HepG2 (cell line): ENCODE measurements around the gene PID1. TPM values are rescaled to one million over a fixed set of nuclear protein-coding genes. Genes with fewer than 3 reads are reported as not detected.

Experiments
- ATAC-seq: fragments of 200-7000 bp; cut with Tn5 transposase; 3 replicates; pipeline ENCODE4 v1.9.1; 2020; ENCODE audit warnings: mild to moderate bottlenecking, moderate library complexity
- BruUV-seq: library from RNA; stranded (reverse); fragments of 400-500 nt; replicated peaks from 2 replicates; lab custom pipeline; 2021; lab: Mats Ljungman, UMichigan
- CTCF ChIA-PET: fragments of 300-600 bp; formaldehyde crosslinking; extraction: SDS; loops from one replicate; lab custom pipeline; 2021; ENCODE audit warnings: low total read pairs, inconsistent platforms, low intra/inter-chr PET ratio; lab: Yijun Ruan, JAX
- POLR2A ChIA-PET: fragments of 350-600 bp; sonication (Branson Sonifier 250); formaldehyde crosslinking; loops from one replicate; lab custom pipeline; 2020; ENCODE audit warnings: antibody characterized with exemption, inconsistent platforms; lab: Yijun Ruan, JAX
- DNase-seq: peaks from one replicate; pipeline ENCODE4 v3.0.0-alpha.2; 2015; ENCODE audit warnings: low spot score
- FAIRE-seq: peaks from 3 replicates; lab custom pipeline; 2011; peaks lifted over from hg19 to GRCh38; lab: Jason Lieb, UNC
- H2AFZ ChIP-seq: one replicate; pipeline ENCODE4 v1.6.1; 2011; ENCODE audit warnings: low read length, inconsistent platforms
- H3K27ac ChIP-seq: fragments of 300-600 bp; 3 replicates; pipeline ENCODE4 v1.8.0; 2011; ENCODE audit warnings: mixed run types, mild to moderate bottlenecking, mixed read lengths, low read length, inconsistent platforms; ENCODE audit not compliant: insufficient read depth; ENCODE audit errors: extremely low read length
- H3K27me3 ChIP-seq, 2 experiments: fragments of 200-600 bp in 1 of 2; 2 replicates in 1 of 2; 3 replicates in 1 of 2; pipeline versions ENCODE4 v1.6.0 to v1.8.0; 2011; ENCODE audit warnings: low read length in 2 of 2, mild to moderate bottlenecking in 2 of 2, moderate library complexity in 2 of 2, inconsistent platforms in 1 of 2; ENCODE audit not compliant: insufficient read depth in 2 of 2, control insufficient read depth in 1 of 2
- H3K36me3 ChIP-seq, 2 experiments: fragments of 200-600 bp in 1 of 2; replicated peaks in 1 of 2; 2 replicates in 1 of 2; 3 replicates in 1 of 2; pipeline versions ENCODE4 v1.5.1 to v1.8.0; 2011; ENCODE audit warnings: low read length in 2 of 2, inconsistent platforms in 1 of 2; ENCODE audit not compliant: insufficient read depth in 2 of 2, control insufficient read depth in 1 of 2
- H3K4me1 ChIP-seq: 2 replicates; pipeline ENCODE4 v1.5.1; 2012; ENCODE audit warnings: low read length, inconsistent platforms; ENCODE audit not compliant: insufficient read depth
- H3K4me2 ChIP-seq: 2 replicates; pipeline ENCODE4 v1.6.0; 2011; ENCODE audit warnings: low read depth, low read length, inconsistent platforms
- H3K4me3 ChIP-seq, 3 experiments: fragments of 200-600 bp in 1 of 3; sonication (generic), shearing (Covaris generic) in 1 of 3; replicated peaks in 1 of 3; 2 replicates each; pipeline ENCODE4 v1.5.1; 2011 to 2016; ENCODE audit warnings: low read length in 3 of 3, inconsistent platforms in 2 of 3, low read depth in 2 of 3, mild to moderate bottlenecking in 2 of 3, control low read depth in 1 of 3, mixed read lengths in 1 of 3; ENCODE audit not compliant: insufficient read depth in 1 of 3
- H3K79me2 ChIP-seq: one replicate; pipeline ENCODE4 v1.6.1; 2011; ENCODE audit warnings: low read length, inconsistent platforms; ENCODE audit not compliant: insufficient read depth
- H3K9ac ChIP-seq: 2 replicates; pipeline ENCODE4 v1.6.0; 2011; ENCODE audit warnings: mild to moderate bottlenecking, low read depth, low read length, inconsistent platforms; ENCODE audit not compliant: insufficient read depth
- H3K9me3 ChIP-seq: 2 replicates; pipeline ENCODE4 v1.5.1; 2012; ENCODE audit warnings: mild to moderate bottlenecking, low read length
- H4K20me1 ChIP-seq: 2 replicates; pipeline ENCODE4 v1.6.0; 2011; ENCODE audit warnings: inconsistent platforms, mild to moderate bottlenecking, low read length, moderate library complexity; ENCODE audit not compliant: insufficient read depth
- CEBPB ChIP-seq: IDR thresholded peaks from 2 replicates; pipeline ENCODE4 v1.6.1; 2011; ENCODE audit warnings: low read depth, low read length, improper control_type of control experiment, borderline replicate concordance
- GRHL1 ChIP-seq: sonication (generic); formaldehyde crosslinking; conservative IDR thresholded peaks from 2 replicates; pipeline ENCODE4 v1.8.0; 2022; ENCODE audit warnings: missing genetic modification reagents
- NCOR1 ChIP-seq: fragments of 200-600 bp; sonication (generic); IDR thresholded peaks from 2 replicates; pipeline ENCODE4 v1.7.0; 2017; ENCODE audit warnings: antibody characterized with exemption, low read length, borderline replicate concordance
- NFKB2 ChIP-seq: sonication (generic); formaldehyde crosslinking; IDR thresholded peaks from 2 replicates; pipeline ENCODE4 v1.4.0; 2020; ENCODE audit warnings: missing genetic modification reagents, borderline replicate concordance
- NFRKB ChIP-seq: fragments of 450-650 bp; IDR thresholded peaks from 2 replicates; pipeline ENCODE4 v1.6.1; 2017
- NONO ChIP-seq, 2 experiments: fragments of 450-650 bp in 1 of 2; sonication (generic) in 1 of 2; formaldehyde crosslinking in 1 of 2; IDR thresholded peaks in 1 of 2; conservative IDR thresholded peaks in 1 of 2; 2 replicates each; pipeline versions ENCODE4 v1.6.1 to v1.8.0; 2017 to 2022; ENCODE audit warnings: mild to moderate bottlenecking in 1 of 2, missing genetic modification reagents in 1 of 2, moderate library complexity in 1 of 2
- NR2F2 ChIP-seq: IDR thresholded peaks from 2 replicates; pipeline ENCODE4 v1.6.1; 2012; ENCODE audit warnings: low read depth, inconsistent platforms, borderline replicate concordance
- PREB ChIP-seq: sonication (generic); formaldehyde crosslinking; IDR thresholded peaks from 2 replicates; pipeline ENCODE4 v1.4.0; 2020; ENCODE audit warnings: missing genetic modification reagents
- RAD21 ChIP-seq: fragments of 450-650 bp; formaldehyde crosslinking; IDR thresholded peaks from 2 replicates; pipeline ENCODE4 v1.5.0; 2020; ENCODE audit warnings: mild to moderate bottlenecking
- ZBTB34 ChIP-seq: sonication (generic); formaldehyde crosslinking; IDR thresholded peaks from 2 replicates; pipeline ENCODE4 v1.8.0; 2022; ENCODE audit warnings: mild to moderate bottlenecking, missing genetic modification reagents
- ZFP41 ChIP-seq: sonication (generic); formaldehyde crosslinking; IDR thresholded peaks from 2 replicates; pipeline ENCODE4 v1.4.0; 2020; ENCODE audit warnings: mild to moderate bottlenecking, missing genetic modification reagents, borderline replicate concordance
- ZNF510 ChIP-seq: sonication (generic); formaldehyde crosslinking; IDR thresholded peaks from 2 replicates; pipeline ENCODE4 v1.4.0; 2020; ENCODE audit warnings: low read depth, mild to moderate bottlenecking, missing genetic modification reagents
- ZNF558 ChIP-seq: sonication (generic); formaldehyde crosslinking; IDR thresholded peaks from 2 replicates; pipeline ENCODE4 v1.9.0; 2022; ENCODE audit warnings: mild to moderate bottlenecking, missing genetic modification reagents, borderline replicate concordance
- ZNF616 ChIP-seq: sonication (generic); formaldehyde crosslinking; IDR thresholded peaks from 2 replicates; pipeline ENCODE4 v1.5.0; 2020; ENCODE audit warnings: low read depth, mild to moderate bottlenecking, missing genetic modification reagents
- ZNF891 ChIP-seq: sonication (generic); formaldehyde crosslinking; IDR thresholded peaks from 2 replicates; pipeline ENCODE4 v1.5.0; 2020; ENCODE audit warnings: mild to moderate bottlenecking, missing genetic modification reagents
- WGBS: methylation state at CpG from one replicate; pipeline ENCODE4 v1.1.6; 2017; ENCODE audit warnings: low lambda C conversion rate; 5-methylcytosine and 5-hydroxymethylcytosine counted together
- in situ Hi-C: cut with HindIII; loops from 2 replicates; pipeline ENCODE4 v1.10.0; 2017; ENCODE audit warnings: low pct_unique_long_range_greater_than_20kb; ENCODE audit not compliant: extremely low pct_ligation_motif_present
- intact Hi-C: fragments of 100-400 bp; cut with micrococcal nuclease; formaldehyde crosslinking; loops from one replicate; pipeline ENCODE4 v1.10.0; 2022; ENCODE audit not compliant: unreplicated experiment
- polyA plus RNA-seq, 8 experiments: library from polyadenylated mRNA; depleted of rRNA in 3 of 8; stranded (reverse) in 7 of 8; unstranded in 1 of 8; fragments of >200 nt; fragmentation: Illumina TruSeq in 4 of 8; extraction: Trizol in 4 of 8; gene quantifications; 2 replicates each; pipeline versions ENCODE4 v1.2.1 to v1.2.3, GENCODE V29; 2011 to 2016; ENCODE audit warnings: low read depth in 4 of 8, missing spikeins in 1 of 8, mixed read lengths in 1 of 8; ENCODE audit not compliant: insufficient read depth in 1 of 8
- total RNA-seq, 5 experiments: library from RNA; depleted of rRNA; stranded (reverse); fragments of >200 nt; fragmentation: Illumina TruSeq; extraction: Trizol; gene quantifications; 2 replicates each; pipeline ENCODE4 v1.2.3, GENCODE V29; 2016; ENCODE audit warnings: low read depth in 1 of 5

PID1 gene
- total and polyA plus RNA-seq, 2 of the 13 experiments (the other 11 are each of a cell fraction or from before 2014, with no cell fraction given), result 0.15 to 0.18 TPM

GRCh38 chr2:229104974-229105387 lies 166.1 kb downstream of the PID1 start:
- FAIRE-seq, result no peak
- Histone ChIP-seq H3K36me3 (no peaks in the 10 kb centered on the region), H3K4me2 (no peak overlapping the region), H3K27me3 (no peaks in the 10 kb centered on the region; a peak in 1 of 5 replicates), H3K27ac (no peak overlapping the region), H3K79me2 (no peaks in the 10 kb centered on the region), H3K9ac (no peak overlapping the region), H4K20me1 (no peaks in the 10 kb centered on the region), H3K9me3 (peaks cover 98% of the 10 kb centered on the region), H3K4me3 (no peak overlapping the region), H2AFZ (no peak overlapping the region), H3K4me1 (no peaks in the 10 kb centered on the region)
- DNase-seq, result no peak
- ChIA-PET POLR2A (no interaction called here), CTCF (no interaction called here)
- in situ Hi-C loops, result no loop called here
- no peak for ATAC-seq
- intact Hi-C loops, result no loop called here
- TF ChIP-seq ZNF891 (CRISPR knock-in tag), result no peak
- peak; percentile 25; the same call in 1 of the 2 replicates for TF ChIP-seq CEBPB
- TF ChIP-seq NCOR1, result no peak
- no TSS peak for BruUV-seq
- 63% methylated on average over 7 of the region's 7 CpGs for WGBS

GRCh38 chr2:229104025-229104424 lies 167.1 kb downstream of the PID1 start:
- intact Hi-C loops (no loop called here), in situ Hi-C loops (no loop called here)
- H2AFZ ChIP-seq, result no peak overlapping the region
- H3K4me3 ChIP-seq, result no peak overlapping the region
- no peaks in the 10 kb centered on the region for H3K36me3 ChIP-seq
- H3K9ac ChIP-seq, result no peak overlapping the region
- no peaks in the 10 kb centered on the region for H4K20me1 ChIP-seq
- no peak for ATAC-seq
- no peak overlapping the region for H3K4me2 ChIP-seq
- FAIRE-seq, result no peak
- H3K27me3 ChIP-seq, result no peaks in the 10 kb centered on the region; a peak in 1 of 5 replicates
- ChIA-PET CTCF (no interaction called here), POLR2A (no interaction called here)
- H3K4me1 ChIP-seq, result no peaks in the 10 kb centered on the region
- WGBS, result 88% methylated on average over 3 of the region's 3 CpGs
- BruUV-seq, result no TSS peak
- no peak for DNase-seq
- peaks cover 98% of the 10 kb centered on the region for H3K9me3 ChIP-seq
- no peak overlapping the region for H3K27ac ChIP-seq
- H3K79me2 ChIP-seq, result no peaks in the 10 kb centered on the region
- TF ChIP-seq ZBTB34 (CRISPR knock-in tag) (no peak), NR2F2 (no peak), ZNF510 (CRISPR knock-in tag) (no peak), ZNF558 (CRISPR knock-in tag) (no peak), ZNF616 (CRISPR knock-in tag) (no peak), GRHL1 (CRISPR knock-in tag) (no peak), NFKB2 (CRISPR knock-in tag) (no peak), NFRKB (no peak), PREB (CRISPR knock-in tag) (no peak), ZFP41 (no peak), NONO (IDR thresholded peaks at IDR 0.05) (no peak), NONO (CRISPR knock-in tag; conservative IDR thresholded peaks at IDR 0.05) (no peak), RAD21 (CRISPR knock-in tag) (no peak)
